Gastrocnemius medialis (tissue), 4 donors: ENCODE measurements around the gene MICU2.

Experiments used
- CTCF ChIP-seq, 5 experiments: fragments of 450-650 bp in 3 of 5; fragments of 200-600 bp in 2 of 5; sonication (generic) in 2 of 5; IDR thresholded peaks in 4 of 5; conservative IDR thresholded peaks in 1 of 5; 1 replicate in 4 of 5; 2 replicates in 1 of 5; pipeline ENCODE4 v1.5.1; 2016 to 2019; ENCODE audit warnings: antibody characterized with exemption in 5 of 5, mild to moderate bottlenecking in 3 of 5, moderate library complexity in 3 of 5
- POLR2A ChIP-seq, 2 donors: fragments of 450-650 bp; IDR thresholded peaks; one replicate each; pipeline ENCODE4 v1.6.1; 2017; ENCODE audit warnings: antibody characterized with exemption in 2 of 2, mild to moderate bottlenecking in 2 of 2, moderate library complexity in 2 of 2

DNA sequence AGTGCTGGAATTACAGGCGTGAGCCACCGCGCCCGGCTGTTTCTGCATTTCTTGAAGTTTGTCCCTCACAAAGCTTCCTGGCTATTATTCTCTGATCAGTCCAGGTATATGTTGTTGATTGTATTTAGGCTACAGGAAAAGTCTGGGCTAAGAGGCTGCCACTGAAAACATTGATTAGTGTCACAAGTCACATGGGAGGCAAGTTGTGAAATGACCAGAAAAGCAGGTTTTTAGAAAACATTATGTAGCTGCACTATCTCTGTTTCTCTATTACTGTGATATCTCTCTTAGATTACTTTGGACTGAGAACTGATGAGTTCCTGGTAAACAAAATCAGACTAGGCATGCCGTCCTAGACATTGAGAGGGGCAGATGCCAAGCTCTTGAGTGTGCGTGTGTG is 128.9 kb downstream of the MICU2 start:
- TF ChIP-seq CTCF (IDR thresholded peaks at IDR 0.05 in 4 of 5, conservative IDR thresholded peaks at IDR 0.05 in 1 of 5) (no peak), POLR2A (IDR thresholded peaks at IDR 0.05) (no peak)
